Activated CD4-positive, alpha-beta T cell treated with anti-CD3 and anti-CD28 coated beads for 1 hour (primary cell): ENCODE measurements around the gene TAF11L10.
"Not testable (repeated sequence)": the region's sequence is repeated elsewhere in the genome, so short reads cannot be mapped to it uniquely, and the experiment has no call there.

Experiments
- DNase-seq: peaks from one replicate; pipeline ENCODE4 v3.0.0-alpha.2; 2020

TAF11L10 gene

GRCh38 chr5:17597728-17598127, at the start of gene TAF11L10:
Gene TAF11L10, minus strand, starts transcription at chr5:17597828.
- DNase-seq, result not testable (repeated sequence)

- no peak for DNase-seq
Measured at GRCh38 chr5:17634160-17634559, 36.5 kb upstream of the TAF11L10 start, which contains the start of gene TAF11L14. Gene TAF11L14, plus strand, starts transcription at chr5:17634460.

- DNase-seq, result not testable (repeated sequence)
Measured at GRCh38 chr5:17631788-17632187, 34.2 kb upstream of the TAF11L10 start, which contains the start of gene TAF11L13. Gene TAF11L13, plus strand, starts transcription at chr5:17632088.

- no peak for DNase-seq
Measured at GRCh38 chr5:17625686-17626085, 28.1 kb upstream of the TAF11L10 start.

- no peak for DNase-seq
Measured at GRCh38 chr5:17620627-17621026, 23.0 kb upstream of the TAF11L10 start.

GRCh38 chr5:17619354-17619753, 21.7 kb upstream of the TAF11L10 start:
- DNase-seq, result no peak

GRCh38 chr5:17614872-17615605, 17.4 kb upstream of the TAF11L10 start:
- DNase-seq, result no peak

GRCh38 chr5:17610092-17610491, 12.5 kb upstream of the TAF11L10 start, which contains the start of gene TAF11L12:
Gene TAF11L12, plus strand, starts transcription at chr5:17610392.
- DNase-seq, result not testable (repeated sequence)

- DNase-seq, result not testable (repeated sequence)
Measured at GRCh38 chr5:17607461-17607860, 9.8 kb upstream of the TAF11L10 start.

GRCh38 chr5:17604951-17605350, 7.3 kb upstream of the TAF11L10 start:
- no peak for DNase-seq

GRCh38 chr5:17603880-17604279, 6.3 kb upstream of the TAF11L10 start, which contains the start of gene TAF11L11:
Gene TAF11L11, plus strand, starts transcription at chr5:17604183.
- DNase-seq, result not testable (repeated sequence)

- not testable (repeated sequence) for DNase-seq
Measured at GRCh38 chr5:17594255-17594654, 3.4 kb downstream of the TAF11L10 start, which contains the start of gene TAF11L9. Gene TAF11L9, minus strand, starts transcription at chr5:17594394.

- DNase-seq, result not testable (repeated sequence)
Measured at GRCh38 chr5:17590860-17591259, 6.8 kb downstream of the TAF11L10 start, which contains the start of gene TAF11L8. Gene TAF11L8, minus strand, starts transcription at chr5:17590960.

- DNase-seq, result not testable (repeated sequence)
Measured at GRCh38 chr5:17585658-17586057, 12.0 kb downstream of the TAF11L10 start, which contains the start of gene TAF11L7. Gene TAF11L7, minus strand, starts transcription at chr5:17585758.
